HG03565 (cell line): ENCODE data around the gene NEDD4.
"Not testable (repeated sequence)": the region's sequence is repeated elsewhere in the genome, so short reads cannot be mapped to it uniquely, and the experiment has no call there.

Experiments used
- ATAC-seq: cut with Tn5 transposase; IDR thresholded peaks from one replicate; pipeline ENCODE4 v1.9.1; 2021; ENCODE audit warnings: mild to moderate bottlenecking, moderate library complexity; ENCODE audit not compliant: unreplicated experiment

The NEDD4 gene

DNA sequence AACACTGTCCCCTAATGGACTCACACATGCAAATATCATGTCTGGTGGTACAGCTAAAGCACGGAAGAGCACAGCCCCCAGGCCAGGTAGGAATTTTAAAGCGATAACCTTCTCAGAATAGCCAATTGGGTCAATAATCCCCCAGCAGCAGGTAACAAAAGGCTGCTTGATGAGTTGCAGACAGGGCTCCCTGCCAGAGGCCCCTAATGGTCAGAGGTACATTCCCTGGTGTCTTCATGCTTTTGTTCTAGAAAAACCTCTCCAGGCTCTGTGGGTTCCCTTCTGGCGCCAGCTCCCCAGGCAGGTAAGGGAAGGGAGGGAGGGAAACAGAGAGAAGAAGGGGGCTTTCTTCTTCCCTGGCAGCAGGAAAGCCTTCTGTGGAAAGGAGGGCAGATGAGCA is 207.1 kb downstream of the NEDD4 start:
- ATAC-seq: no peak

DNA sequence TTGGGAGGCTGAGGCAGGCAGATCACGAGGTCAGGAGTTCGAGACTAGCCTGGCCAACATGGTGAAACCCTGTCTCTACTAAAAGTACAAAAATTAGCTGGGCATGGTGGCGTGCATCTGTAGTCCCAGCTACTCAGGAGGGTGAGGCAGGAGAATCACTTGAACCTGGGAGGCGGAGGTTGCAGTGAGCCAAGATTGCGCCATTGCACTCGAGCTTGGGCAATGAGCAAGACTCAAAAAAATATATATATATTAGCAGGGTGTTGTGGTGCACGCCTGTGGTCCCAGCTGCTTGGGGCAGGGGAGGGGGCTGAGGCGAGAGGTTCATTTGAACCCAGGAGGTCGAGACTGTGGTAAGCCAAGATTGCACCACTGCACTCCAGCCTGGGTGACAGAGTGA is 207.8 kb downstream of the NEDD4 start:
- not testable (repeated sequence) for ATAC-seq

DNA sequence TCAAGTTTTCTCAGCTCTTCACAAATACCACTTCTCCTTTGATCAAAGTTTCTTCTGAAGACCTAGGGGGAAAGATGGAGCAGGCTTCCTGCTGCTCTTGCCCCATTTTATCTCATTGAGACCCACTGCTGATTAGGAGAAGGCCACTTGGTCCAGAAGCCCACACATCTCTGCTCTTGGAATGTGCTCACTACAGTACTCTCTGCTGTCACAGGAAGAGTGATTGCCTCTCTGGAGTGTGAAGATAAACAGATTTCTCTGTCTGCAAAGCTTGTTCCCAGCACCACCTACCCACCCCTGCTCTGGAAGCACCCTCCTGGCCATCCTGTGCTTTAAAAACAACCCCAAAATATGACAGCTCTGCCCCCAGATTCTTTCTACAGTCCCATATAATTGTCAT is 209.1 kb downstream of the NEDD4 start:
- no peak for ATAC-seq

DNA sequence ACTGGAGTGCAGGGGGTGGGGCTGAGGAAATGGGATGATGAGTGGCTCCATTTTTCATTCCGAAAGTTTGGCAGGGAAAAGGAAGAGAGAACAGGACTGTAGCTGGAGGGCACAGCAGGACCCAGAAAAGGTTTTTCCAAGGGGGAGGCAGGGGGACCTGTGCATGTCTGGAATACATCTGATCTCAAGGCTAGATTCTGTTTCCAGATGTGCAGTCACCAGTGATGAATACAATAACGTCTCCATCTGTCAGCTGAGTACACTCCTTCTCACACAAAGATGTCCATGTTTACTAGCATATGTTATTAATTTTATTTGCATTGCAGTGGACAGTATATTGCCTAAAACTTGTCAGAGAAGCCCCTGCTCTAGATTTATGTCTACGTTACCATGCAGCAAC is 210.5 kb downstream of the NEDD4 start:
- ATAC-seq: no peak

DNA sequence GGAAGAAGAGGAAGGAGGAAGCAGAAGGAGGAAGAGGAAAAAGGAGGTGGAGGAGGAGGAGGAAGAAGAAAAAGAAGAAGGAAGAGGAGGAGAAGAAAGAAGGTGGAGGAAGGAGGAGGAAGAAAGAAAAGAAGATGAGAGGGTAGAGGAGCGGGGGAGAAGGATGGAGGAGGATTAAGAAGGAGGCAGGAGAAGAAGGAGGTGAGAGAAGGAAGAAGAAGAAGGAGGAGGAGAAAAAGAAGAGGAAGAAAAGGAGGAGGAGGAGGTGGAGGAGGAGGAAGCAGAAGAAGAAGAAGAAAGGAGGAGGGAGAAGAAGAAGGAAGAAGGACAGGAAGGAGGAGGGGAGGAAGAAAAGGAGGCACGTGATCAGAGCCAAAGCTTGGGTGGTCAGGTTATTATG is 213.1 kb downstream of the NEDD4 start:
- no peak for ATAC-seq

DNA sequence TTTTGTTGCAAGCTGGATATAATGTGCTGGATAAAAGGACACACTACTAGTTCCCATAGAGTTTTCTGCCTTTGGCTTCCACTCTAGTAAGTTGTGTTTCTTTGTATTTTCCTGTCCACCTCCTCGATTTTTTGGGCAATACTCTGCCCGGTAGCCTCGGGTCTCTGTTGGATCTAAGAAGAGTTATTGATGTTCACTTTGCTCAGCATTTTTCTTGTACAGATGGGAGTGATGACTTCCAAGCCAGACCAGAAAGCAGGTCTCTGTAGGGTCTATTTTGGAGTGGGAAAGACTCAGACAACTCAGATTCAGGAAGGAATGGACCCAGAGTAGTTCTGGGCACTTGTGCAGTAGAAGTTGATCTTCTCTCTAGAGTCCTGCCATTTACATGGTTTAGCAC is 214.5 kb downstream of the NEDD4 start:
- no peak for ATAC-seq
